HuH-7 (cell line): Measurements from ENCODE around the gene APBA2.

Experiments
- DNase-seq: peaks from one replicate; pipeline ENCODE4 v3.0.0; 2011; ENCODE audit warnings: low spot score

APBA2 gene

DNA sequence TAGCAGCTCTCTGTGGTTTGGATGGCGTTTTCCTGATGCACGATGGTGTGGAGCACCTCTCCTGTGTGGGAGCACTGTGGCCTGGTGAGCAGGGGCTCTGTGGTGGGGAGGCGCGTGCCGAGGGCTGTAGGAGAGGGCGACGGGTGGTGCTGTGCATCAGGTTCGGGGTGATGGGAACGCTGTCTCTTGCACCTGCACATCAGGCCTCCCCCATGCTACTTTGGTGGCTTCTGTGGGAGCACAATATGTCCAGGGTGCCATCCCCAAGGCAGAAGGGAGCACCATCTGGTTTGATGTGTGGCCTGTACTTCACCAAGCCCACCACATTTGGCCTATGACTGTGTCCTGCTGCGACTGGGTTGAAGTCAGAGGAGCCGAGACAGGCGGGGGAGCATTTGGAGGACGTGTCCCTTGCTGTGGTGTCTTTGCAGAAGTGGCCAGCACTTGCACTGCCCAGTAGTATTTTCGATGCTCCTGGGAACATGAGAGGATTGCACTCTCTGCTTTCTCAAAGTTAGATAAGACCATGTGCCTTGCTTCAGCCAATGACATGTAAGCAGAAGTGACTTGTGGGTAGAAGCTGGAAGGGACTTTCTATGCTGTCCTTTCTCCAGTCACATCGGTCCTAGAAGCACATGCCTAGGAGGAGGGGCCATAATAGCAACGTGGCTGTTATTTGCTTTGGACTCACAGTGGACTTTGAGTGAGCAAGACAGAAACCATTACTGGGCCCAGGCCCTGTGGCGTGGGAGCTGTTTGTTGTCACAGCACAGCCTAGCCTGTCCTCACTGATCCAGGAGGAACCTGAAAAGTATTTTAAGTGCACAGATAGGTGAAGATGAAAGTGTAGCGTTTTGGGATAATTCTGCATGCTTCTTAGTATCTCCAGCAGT is 72.1 kb downstream of the APBA2 start:
- no peak for DNase-seq

DNA sequence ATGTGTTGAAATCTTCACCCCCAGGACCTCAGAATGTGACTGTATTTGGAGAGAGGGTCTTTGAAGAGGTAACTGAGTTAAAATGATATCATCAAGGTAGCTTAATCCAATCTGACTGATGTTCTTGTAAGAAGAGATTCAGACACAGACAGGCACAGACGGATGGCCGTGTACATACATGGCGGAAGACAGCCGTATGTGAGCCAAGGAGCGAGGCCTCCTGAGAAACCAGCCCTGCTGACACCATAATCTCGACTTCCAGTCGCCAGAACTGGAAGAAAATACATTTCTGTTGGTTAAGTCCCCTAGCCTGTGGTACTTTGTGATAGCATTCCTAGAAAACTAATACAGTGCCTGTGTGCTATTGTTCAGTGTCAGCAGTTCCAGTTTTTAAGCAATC is 73.6 kb downstream of the APBA2 start:
- no peak for DNase-seq

DNA sequence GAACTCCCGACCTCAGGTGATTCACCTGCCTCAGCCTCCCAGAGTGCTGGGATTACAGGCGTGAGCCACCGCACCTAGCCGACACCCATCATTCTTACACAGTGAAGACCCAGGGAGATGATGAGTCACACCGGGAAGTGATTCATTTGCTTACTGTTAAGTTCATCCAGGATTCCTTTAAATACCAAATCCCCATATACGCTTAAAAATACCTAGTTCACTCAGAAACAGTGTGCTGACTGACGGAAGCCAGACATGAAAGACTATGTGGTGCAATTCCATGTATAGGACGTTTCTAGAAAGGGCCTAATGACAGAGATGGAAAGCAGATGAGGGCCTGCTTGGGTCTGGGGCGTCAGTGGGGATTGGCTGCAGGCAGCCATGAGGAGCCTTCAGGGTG is 75.2 kb downstream of the APBA2 start:
- DNase-seq = no peak

DNA sequence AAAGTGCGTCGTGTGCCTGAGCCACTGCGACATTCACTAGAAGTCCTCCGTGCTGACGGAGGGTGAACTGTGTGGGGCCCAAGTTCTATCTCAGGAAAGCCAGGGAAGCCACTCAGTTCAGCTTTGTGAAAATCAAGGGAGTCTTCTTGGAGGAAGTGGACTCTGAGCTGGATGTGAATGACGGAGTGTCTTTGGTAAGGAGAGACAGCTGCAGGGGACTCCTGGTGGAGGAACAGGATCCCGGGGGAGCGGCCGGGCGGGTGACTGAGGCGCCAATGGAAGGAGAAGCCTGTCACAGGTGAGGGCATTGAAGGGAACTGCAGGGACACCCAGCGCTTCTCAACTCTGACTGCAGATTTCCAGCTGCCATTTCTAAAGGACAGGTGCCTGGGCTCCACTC is 75.6 kb downstream of the APBA2 start:
- no peak for DNase-seq

DNA sequence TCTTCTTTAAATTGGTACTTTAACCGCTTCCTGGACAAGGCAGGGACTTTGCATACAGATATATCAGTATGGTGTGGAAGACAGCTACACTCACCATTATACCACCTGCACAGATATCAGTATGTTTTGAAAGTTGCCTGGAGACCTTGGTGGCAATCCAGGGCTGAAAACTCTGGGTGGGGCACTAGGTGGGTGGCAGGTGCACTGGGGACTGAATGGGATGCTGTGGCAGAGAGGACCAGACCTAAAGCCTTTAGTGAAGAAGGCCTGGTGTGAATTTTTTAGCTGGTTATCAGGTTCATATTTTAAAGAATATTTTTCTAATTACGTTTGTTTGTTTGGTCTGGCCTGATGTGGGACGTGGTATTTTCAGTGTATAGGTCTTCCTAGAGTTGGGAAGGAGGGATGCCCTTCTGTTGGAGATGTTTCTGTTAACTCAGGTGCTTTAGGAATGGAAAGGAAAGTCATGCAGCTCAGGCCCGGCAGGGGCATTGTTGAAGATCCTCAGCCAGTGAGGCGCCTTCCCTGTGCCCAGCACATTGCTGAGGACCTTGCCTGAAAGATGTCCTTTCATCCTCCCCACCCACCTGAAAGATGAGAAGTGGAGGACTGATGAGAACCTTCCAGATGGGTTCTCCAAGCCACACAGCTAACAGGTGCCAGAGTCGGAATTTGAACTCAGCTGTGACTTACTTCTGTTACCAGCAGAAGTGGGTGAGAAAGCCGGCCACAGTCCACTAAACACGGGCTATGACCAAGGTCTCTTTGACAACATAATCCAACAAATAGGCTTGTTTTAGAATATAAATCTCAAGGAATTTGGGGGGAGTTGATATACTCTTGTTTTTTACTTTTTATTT is 77.3 kb downstream of the APBA2 start:
- DNase-seq = no peak

DNA sequence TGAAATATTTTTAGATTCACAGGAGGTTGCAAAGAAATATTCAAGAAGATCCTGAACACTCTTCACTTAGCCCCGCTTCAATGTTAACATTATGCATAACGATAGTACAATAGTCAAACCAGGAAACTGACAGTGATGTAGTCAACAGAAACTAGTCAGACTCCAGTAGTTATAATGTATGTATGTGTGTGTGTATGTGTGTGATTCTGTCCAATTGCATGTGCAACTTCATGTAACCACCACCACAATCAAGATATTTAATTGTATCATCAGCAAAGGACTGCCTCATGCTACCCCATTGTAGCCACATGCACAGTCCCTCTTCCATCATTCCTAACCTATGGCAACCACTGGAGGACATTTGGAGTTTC is 77.9 kb downstream of the APBA2 start:
- no peak for DNase-seq

DNA sequence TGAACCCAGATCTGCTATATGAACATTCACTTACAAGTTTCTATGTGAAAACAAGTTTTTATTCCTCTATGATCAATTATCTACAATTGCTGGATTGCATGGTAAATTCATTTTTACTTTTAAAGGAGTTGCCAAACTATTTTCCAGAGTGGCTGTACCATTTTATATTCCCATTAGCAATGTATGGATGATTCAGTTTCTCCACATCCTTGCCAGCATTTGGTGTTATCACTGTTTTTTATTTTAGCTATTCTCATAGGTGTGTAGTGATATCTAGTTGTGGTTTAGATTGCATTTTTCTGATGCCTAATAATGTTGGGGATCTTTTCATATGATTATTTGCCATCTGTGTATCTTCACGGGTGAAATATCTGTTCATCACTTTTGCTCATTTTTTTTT is 78.3 kb downstream of the APBA2 start:
- no peak for DNase-seq

DNA sequence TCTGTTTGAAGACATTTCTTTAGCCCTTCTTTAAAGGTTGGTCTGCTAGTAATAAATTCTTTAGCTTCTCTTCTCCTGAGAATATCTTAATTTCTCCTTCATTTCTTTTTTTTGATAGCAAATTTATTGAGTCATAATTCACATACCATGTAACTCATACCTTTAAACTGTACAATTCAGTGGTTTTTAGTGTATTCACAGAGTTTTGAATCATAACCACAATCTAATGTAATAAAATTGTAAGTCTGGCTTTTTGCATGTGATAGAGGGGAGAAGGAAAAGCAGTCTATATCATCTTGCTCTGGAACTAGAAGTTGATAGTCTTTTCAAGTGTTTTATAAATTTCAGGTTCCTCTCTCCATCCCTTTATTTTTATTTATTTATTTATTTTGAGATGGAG is 81.3 kb downstream of the APBA2 start:
- DNase-seq = no peak

DNA sequence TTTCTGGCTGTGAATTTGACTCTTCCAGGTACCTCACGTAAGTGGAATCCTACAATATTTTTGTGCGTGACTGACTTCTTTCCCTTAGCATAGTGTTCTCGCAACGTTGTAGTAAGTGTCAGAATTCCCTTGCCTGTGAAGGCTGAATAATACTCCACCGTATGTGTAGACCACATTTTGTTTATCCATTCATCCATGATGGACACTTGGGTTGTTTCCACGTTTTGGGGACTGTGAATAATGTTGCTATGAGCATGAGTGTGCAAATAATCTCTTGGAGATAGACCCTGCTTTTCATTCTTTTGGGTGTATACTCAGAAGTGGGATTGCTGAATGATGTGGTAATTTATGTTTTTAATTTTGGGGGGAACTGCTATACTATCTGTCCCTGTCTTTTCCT is 82.2 kb downstream of the APBA2 start:
- DNase-seq = no peak

DNA sequence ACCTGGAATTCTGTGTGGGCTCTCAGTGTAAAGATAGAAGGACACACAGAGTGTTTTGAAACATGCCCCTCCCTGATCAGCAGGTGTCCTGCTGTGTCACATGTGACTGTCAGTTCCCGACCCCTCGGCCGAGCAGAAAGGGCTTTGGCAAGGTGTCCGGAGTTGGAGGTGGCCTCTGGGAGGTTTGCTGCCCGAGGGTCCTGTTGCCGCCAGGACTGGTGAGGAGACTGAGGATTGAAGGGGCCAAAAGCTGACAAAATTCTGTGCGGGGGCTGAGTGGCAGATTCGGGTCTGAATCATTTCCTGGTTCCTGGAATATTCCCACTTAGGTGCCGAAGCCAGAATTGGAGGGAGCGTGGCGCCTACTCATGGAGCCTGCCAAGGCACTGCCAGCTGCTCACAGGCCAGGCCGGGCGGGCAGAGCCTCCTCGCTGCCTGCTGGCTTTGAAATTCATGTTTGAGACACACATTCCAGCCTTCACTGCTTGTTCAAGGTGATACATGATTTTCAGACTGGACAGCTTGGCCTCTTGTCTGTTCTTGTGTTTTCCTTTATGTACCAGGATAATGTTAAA is 83.8 kb downstream of the APBA2 start:
- DNase-seq = no peak

DNA sequence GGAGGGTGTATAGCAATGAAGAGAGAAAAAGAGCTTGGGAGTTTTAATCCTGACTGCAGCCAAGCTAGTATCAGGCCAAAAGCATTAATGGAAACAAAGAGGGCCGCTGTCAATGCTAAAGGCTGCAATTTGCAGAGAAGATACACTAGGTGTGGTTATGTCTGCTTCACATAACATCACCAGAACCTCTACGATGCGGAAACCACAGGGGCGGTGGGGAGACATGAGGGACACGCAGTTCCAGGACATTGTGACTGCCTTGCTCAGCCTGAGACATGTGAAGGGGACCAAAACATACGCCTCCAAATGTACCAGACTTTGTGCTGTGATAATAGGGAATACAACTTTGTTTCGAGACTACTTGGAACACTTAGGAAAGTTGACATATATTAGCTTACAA is 88.4 kb downstream of the APBA2 start:
- DNase-seq = no peak

DNA sequence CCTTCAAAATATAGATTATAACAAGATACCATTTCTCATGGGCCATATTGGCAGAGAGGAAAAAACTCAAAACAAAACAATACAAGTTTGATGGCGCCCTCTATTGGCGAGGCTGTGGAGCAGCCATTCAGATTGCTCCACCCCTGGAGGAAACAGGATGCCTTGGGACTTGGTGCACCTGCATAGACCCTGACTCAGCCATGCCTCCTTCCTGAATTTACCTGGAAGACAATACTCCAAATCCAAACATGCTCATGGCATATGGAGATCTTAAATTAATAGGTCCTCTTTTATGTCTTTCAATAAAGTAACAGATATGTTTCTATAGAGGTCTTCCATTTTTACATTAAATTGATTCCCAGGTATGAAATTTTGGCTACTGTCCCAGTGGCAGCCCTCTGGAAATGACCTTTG is 90.0 kb downstream of the APBA2 start:
- DNase-seq = peak; percentile 54

DNA sequence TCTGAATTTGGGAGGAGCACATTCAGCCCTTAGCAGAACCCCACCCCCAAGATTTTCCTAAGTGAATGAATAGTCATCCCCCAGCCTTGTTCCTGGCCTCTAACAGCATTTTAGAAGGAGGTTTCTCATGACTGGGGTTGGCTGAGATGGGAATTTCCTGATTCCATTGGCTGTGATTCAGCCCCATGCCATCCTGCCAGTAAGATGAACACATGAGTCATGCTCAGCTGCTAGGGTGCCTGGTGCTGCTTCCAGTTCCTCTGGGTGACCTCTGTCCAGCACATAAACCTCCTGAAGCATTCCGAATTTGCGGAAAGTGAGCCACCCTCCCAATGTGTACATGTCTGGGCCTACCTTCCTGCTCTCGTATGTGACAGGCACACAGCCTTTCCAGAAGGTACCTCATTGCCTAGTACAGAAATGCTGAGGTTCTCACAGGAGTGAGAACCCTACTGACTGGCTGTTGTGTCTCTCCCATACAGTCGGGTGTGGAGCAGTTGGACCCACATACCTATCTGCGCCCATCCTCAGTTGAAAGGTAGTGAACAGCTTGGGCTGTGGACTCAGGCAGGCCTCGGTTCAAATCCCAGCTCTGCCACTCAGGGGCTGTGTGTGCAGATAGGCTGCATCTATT is 91.7 kb downstream of the APBA2 start:
- no peak for DNase-seq

DNA sequence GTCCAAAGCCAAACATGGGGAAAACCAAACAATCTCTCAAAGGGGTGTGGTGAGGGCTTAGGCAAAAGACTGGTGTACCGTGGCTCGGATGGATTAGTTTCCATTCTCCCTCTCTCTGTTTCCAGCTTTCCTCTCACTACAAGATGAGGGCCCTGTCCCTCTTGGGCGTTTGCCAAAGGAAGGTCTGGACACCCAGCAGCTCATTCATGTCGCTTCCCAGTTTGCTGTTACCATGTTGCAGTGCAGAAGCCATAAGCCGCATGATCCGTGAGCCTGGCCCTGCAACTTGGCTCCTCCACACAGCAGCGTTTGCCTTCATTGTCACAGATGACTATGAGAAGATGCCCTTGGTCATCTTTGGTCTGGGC is 92.2 kb downstream of the APBA2 start:
- DNase-seq = no peak

DNA sequence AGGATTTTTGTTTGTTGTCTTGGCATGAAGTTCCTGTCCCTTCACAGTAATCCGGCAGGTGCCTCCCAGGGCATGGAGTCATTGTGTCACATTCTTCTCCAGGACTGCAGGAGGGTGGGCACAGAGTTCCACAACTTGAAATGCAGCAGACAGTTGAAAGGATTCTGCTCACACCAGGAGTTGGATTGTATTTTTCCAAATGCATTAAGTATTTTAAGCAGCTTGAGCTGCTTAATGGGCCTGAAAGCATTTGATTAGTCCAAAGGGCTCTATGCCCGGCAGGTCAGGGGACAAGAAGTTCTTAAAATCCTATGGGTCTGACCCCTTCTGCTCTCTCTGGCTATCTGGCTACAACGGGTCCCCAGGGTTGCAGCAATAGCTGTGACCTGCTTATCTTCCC is 92.9 kb downstream of the APBA2 start:
- DNase-seq = no peak

DNA sequence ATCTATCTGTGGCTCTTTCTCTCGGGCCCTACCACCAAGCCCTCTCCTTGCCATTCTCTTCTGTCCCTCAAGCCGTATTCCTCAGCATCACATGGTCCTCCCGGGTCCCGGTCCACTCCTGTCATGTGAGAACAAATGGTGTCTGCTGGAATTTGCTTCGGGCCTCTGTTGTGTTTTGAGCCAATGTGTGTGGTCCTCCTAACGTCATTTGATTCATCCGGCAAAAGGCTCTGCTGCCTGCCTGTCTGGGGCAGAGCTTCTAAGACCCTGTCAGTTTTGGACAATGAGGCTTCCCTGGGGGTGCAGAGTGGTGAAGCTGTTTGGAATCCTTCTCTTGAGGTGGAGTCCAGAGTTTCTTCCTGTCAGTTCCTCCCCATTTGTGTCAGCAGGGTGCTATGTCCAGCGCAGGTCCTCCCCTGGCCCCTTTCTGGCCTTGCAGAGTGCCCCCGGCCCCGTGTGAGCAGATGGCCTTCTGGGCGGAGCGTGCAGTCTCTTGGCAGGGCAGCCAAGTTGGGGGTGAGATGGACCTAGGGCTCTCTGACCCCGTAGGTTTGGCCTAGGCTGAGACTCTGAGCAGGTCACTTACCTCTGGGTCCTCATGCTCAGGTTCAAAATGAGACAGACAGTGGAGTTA is 93.6 kb downstream of the APBA2 start:
- no peak for DNase-seq

DNA sequence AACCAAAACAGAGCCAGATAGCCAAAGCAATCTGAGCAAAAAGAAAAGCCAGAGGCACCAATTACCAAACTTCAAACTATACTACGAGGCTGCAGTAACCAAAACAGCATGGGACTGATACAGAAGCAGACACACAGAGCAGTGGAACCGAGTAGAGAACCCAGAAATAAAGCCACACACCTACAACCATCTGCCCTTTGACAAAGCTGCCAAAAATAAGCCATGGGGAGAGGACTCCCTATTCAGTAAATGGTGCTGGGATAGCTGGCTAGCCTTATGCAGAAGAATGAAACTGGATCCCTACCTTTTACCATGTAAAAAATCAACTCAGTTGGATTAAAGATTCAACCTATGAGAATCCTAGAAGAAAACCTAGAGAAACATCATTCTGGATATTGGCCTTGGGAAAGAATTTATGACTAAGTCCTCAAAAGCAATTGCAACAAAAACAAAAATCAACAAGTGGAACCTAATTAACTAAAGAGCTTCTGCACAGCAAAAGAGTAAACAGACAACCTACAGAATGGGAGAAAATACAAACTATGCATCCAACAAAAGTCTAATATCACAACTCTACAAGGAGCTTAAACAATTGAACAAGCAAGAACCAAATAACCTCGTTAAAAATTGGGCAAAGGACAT is 95.1 kb downstream of the APBA2 start:
- no peak for DNase-seq

DNA sequence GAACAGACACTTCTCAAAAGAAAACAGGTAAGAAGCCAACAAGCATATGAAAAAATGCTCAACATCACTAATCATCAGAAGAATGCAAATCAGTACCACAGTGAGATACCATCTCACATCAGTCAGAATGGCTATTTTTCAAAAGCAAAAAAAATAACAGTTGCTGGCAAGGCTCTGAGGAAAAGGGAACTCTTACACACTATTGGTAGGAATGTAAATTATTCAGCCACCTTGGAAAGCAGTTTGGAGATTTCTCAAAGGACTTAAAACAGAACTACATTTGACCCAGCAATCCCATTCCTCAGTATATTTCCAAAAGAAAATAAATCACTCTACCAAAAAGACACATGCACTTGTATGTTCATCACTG is 95.6 kb downstream of the APBA2 start:
- DNase-seq = no peak

DNA sequence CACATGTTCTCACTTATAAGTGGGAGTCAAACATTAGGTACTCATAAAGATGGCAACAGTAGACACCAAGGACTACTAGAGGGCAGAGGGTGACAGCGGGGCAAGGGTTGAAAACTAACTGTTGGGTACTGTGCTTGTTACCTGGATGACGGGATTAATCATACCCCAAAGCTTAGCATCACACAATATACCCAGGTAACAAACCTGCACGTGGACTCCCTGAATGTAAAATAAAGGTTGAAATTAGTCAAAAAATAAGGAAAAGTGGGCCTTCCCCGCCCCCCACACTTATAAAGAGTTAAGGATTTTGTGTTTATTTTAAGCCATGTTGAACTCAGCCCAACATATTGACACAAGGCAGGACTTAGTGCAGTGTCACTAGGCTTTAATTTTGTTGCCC is 96.1 kb downstream of the APBA2 start:
- DNase-seq = no peak

DNA sequence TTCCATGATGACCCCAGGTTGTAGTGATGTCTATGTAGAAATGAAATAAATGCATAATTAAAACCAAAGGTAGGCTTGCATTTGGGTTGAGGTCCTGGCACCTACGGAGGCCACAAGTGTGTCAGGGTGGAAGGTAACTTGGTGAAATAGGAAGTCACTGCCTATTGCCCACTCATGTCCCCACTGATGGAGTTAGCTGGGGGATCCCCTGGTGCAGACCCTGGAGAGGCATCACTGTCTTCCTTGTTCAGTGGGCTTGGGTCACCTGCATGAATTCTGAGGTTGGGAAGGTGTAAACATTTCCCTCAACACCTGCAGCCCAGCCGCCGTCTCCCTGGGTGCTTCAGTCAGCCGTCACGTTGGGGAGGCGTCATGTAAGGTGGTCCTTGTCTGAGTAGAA is 97.1 kb downstream of the APBA2 start:
- DNase-seq = no peak

DNA sequence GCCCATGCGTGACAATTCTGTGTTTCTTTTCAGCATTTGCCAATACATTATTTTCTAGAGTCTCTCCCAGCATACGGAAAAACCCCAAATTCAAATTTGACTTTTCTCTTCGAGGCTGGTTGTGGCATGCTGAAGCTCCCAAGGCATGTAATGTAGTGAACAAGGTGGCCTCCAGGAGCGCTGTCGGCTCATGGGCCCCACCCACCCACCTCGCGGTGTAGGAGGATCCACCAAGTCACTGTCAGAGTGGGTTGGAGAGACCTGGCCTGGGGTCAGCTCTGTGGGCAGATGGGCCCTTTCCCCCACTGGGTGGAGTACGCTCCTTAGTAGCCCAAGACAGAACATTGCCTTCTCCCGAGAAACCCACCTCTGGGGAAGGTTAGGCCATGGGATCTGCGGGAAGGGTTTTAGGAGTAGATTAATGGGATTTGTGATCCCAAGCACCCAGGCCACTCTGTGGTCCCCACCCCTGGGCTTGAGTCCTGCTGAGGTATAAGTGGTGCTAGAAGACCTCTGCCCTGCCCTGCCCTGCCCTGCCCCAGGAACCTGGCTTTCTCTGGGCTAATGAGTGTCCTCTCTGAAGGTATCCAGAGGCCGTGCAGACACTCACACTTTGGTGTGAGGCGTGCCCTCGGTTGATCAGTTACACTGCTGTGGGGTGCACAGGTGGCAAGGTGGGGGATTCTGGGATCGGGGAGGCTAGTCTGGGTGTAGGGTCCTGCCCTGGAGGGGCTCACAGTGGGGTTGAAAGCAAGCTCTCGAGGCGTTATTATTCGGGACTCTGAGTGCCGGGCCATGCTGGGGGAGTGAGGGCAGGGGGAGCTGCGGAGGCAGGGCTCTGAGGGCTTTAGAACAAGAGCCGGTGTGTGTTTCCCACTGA is 97.9 kb downstream of the APBA2 start:
- DNase-seq = no peak
